ENCODE results near the gene SP2. TPM values are rescaled to one million over a fixed set of nuclear protein-coding genes. Genes with fewer than 3 reads are reported as not detected.

Gene SP2
- total and polyA plus RNA-seq, 2 of the 8 experiments (the other 6 are each of a cell fraction or from before 2014, with no cell fraction given), result 5.6 to 13.8 TPM

DNA sequence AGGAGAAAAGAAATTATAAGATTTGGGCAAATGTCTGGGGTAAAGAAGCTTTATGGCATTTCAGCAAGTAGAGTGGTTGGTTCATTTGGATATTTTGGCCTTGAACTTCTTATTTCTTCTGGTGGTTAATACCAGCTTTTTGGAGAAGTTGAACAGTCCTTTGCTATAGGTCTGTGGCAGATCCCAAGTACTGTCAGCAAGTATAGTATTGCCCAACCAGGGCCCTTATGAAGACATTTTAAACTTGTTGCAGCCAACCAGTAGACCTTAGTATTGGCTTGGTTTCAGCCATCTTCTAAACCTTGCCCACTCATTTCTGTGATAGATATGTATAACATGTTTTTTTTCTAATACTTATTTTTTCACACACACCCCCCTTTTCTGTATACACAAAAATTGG is 2.2 kb downstream of the SP2 start (continued):
- TF ChIP-seq TBP (IDR thresholded peaks at IDR 0.05; ENCODE audit: low read depth, low read length), result no peak
